Upper lobe of right lung (tissue), 1 donor: ENCODE data around the gene SLC16A9. TPM values are rescaled to one million over a fixed set of nuclear protein-coding genes. Genes with fewer than 3 reads are reported as not detected.
"Not testable (repeated sequence)": the region's sequence is repeated elsewhere in the genome, so short reads cannot be mapped to it uniquely, and the experiment has no call there.

Experiments used
- ATAC-seq: fragments of 200-7000 bp; cut with Tn5 transposase; one replicate; pipeline ENCODE4 v1.9.1; 2020; ENCODE audit warnings: mild to moderate bottlenecking, moderate library complexity
- DNase-seq: peaks from one replicate; pipeline ENCODE4 v3.0.0-alpha.2; 2020
- H3K27ac ChIP-seq: fragments of 200-600 bp; one replicate; pipeline ENCODE4 v1.8.0; 2022
- H3K27me3 ChIP-seq: fragments of 200-600 bp; one replicate; pipeline ENCODE4 v1.8.0; 2022; ENCODE audit warnings: mild to moderate bottlenecking
- H3K36me3 ChIP-seq: fragments of 200-600 bp; one replicate; pipeline ENCODE4 v1.8.0; 2022
- H3K4me1 ChIP-seq: fragments of 200-600 bp; one replicate; pipeline ENCODE4 v1.8.0; 2022
- H3K4me3 ChIP-seq: fragments of 200-600 bp; one replicate; pipeline ENCODE4 v1.8.0; 2022; ENCODE audit warnings: mild to moderate bottlenecking
- H3K9me3 ChIP-seq: fragments of 200-600 bp; one replicate; pipeline ENCODE4 v1.8.0; 2022
- CTCF ChIP-seq: fragments of 200-600 bp; IDR thresholded peaks from one replicate; pipeline ENCODE4 v1.8.0; 2022; ENCODE audit warnings: antibody characterized with exemption
- intact Hi-C: fragments of 100-400 bp; cut with DNase I; formaldehyde crosslinking; loops from one replicate; pipeline ENCODE4 v1.11.0; 2022
- total RNA-seq: library from RNA; stranded (reverse); fragmentation: NEBNext Ultra II Directional; extraction: Animal tissue kit (Norgen Biotek cat#: 25700); gene quantifications from one replicate; pipeline ENCODE4 v1.2.1, GENCODE V29; 2021
- donor health status: DM: no; HTN: yes; CAD: no; lungs with severe emphysema.

The SLC16A9 gene
- total RNA-seq, 1 donor from 2014 or later = 1.8 TPM

GRCh38 chr10:59670269-59670668 lies 39.4 kb downstream of the SLC16A9 start:
- no peaks in the 10 kb centered on the region for H3K4me1 ChIP-seq
- DNase-seq (no peak), ATAC-seq (no peak)
- no peaks in the 10 kb centered on the region for H3K27me3 ChIP-seq
- no peaks in the 10 kb centered on the region for H3K9me3 ChIP-seq
- intact Hi-C loops = no loop called here
- no peak overlapping the region for H3K27ac ChIP-seq
- TF ChIP-seq CTCF = no peak
- no peaks in the 10 kb centered on the region for H3K36me3 ChIP-seq
- H3K4me3 ChIP-seq = no peak overlapping the region

- no peak for DNase-seq
- Histone ChIP-seq H3K4me3 (no peak overlapping the region), H3K27me3 (no peaks in the 10 kb centered on the region)
Observed at GRCh38 chr10:59668096-59668495, 41.6 kb downstream of the SLC16A9 start.

GRCh38 chr10:59666310-59666709 lies 43.3 kb downstream of the SLC16A9 start:
- H3K27me3 ChIP-seq = no peaks in the 10 kb centered on the region
- H3K4me3 ChIP-seq = no peak overlapping the region
- no peak for DNase-seq
- ATAC-seq = no peak
- intact Hi-C loops = no loop called here
- no peaks in the 10 kb centered on the region for H3K4me1 ChIP-seq
- no peak overlapping the region for H3K27ac ChIP-seq
- no peak for TF ChIP-seq CTCF
- no peaks in the 10 kb centered on the region for H3K9me3 ChIP-seq
- H3K36me3 ChIP-seq = no peaks in the 10 kb centered on the region

More at GRCh38 chr10:59668096-59668495, 41.6 kb downstream of the SLC16A9 start:
- Histone ChIP-seq H3K36me3 (no peaks in the 10 kb centered on the region), H3K4me1 (no peaks in the 10 kb centered on the region), H3K9me3 (no peaks in the 10 kb centered on the region), H3K27ac (no peak overlapping the region)
- TF ChIP-seq CTCF = no peak
- intact Hi-C loops = no loop called here
- no peak for ATAC-seq

GRCh38 chr10:59663213-59663612 lies 46.4 kb downstream of the SLC16A9 start:
- H3K4me1 ChIP-seq, H3K4me3 ChIP-seq, intact Hi-C loops, H3K27me3 ChIP-seq, H3K9me3 ChIP-seq, ATAC-seq, H3K36me3 ChIP-seq, DNase-seq, H3K27ac ChIP-seq: not testable (repeated sequence)

GRCh38 chr10:59657724-59658123 lies 51.9 kb downstream of the SLC16A9 start:
- H3K27ac ChIP-seq = no peak overlapping the region
- H3K4me1 ChIP-seq = no peaks in the 10 kb centered on the region
- DNase-seq (no peak), ATAC-seq (no peak)
- H3K9me3 ChIP-seq = no peaks in the 10 kb centered on the region
- no peaks in the 10 kb centered on the region for H3K36me3 ChIP-seq
- TF ChIP-seq CTCF = no peak
- intact Hi-C loops = no loop called here
- H3K4me3 ChIP-seq = no peak overlapping the region
- no peaks in the 10 kb centered on the region for H3K27me3 ChIP-seq

- no peak for DNase-seq
Observed at GRCh38 chr10:59655309-59655708, 54.3 kb downstream of the SLC16A9 start.

More at GRCh38 chr10:59655309-59655708, 54.3 kb downstream of the SLC16A9 start:
- Histone ChIP-seq H3K27me3 (no peaks in the 10 kb centered on the region), H3K27ac (no peak overlapping the region), H3K4me3 (no peak overlapping the region), H3K4me1 (no peaks in the 10 kb centered on the region), H3K9me3 (no peaks in the 10 kb centered on the region), H3K36me3 (no peaks in the 10 kb centered on the region)
- intact Hi-C loops = no loop called here
- no peak for ATAC-seq
- TF ChIP-seq CTCF = no peak
